AG10803 (cell line): ENCODE data around the gene GRIK2.
A peak's percentile ranks its signal among the peaks of the same experiment; 100 is the strongest.

Experiments used
- DNase-seq: peaks from one replicate; pipeline ENCODE4 v3.0.0; 2010; ENCODE audit warnings: low read depth
- H3K4me3 ChIP-seq: 2 replicates; pipeline ENCODE4 v1.5.1; 2011; ENCODE audit warnings: mild to moderate bottlenecking, low read length, control low read depth
- CTCF ChIP-seq: conservative IDR thresholded peaks from 2 replicates; pipeline ENCODE4 v1.5.1; 2011; ENCODE audit warnings: mild to moderate bottlenecking, low read length, control low read depth, inconsistent platforms

The GRIK2 gene

GRCh38 chr6:101711518-101711917 lies 318.0 kb downstream of the GRIK2 start:
- no peak for DNase-seq
- H3K4me3 ChIP-seq, result no peak overlapping the region
- TF ChIP-seq CTCF, result no peak

- TF ChIP-seq CTCF, result no peak
- no peak for DNase-seq
- H3K4me3 ChIP-seq, result no peak overlapping the region
Observed at GRCh38 chr6:101716387-101716786, 322.9 kb downstream of the GRIK2 start.

GRCh38 chr6:101716810-101717209 lies 323.3 kb downstream of the GRIK2 start:
- no peak for TF ChIP-seq CTCF
- no peak overlapping the region for H3K4me3 ChIP-seq
- DNase-seq, result no peak

- DNase-seq, result no peak
- TF ChIP-seq CTCF, result no peak
- H3K4me3 ChIP-seq, result no peak overlapping the region
Observed at GRCh38 chr6:101719521-101719920, 326.0 kb downstream of the GRIK2 start.

GRCh38 chr6:101722471-101722870 lies 329.0 kb downstream of the GRIK2 start:
- H3K4me3 ChIP-seq, result no peak overlapping the region
- no peak for TF ChIP-seq CTCF
- peak; percentile 37 for DNase-seq

- no peak overlapping the region for H3K4me3 ChIP-seq
- no peak for TF ChIP-seq CTCF
- DNase-seq, result peak; percentile 92
Observed at GRCh38 chr6:101722991-101723579, 329.6 kb downstream of the GRIK2 start.

- no peak for DNase-seq
- no peak overlapping the region for H3K4me3 ChIP-seq
- TF ChIP-seq CTCF, result no peak
Observed at GRCh38 chr6:101728388-101728787, 334.9 kb downstream of the GRIK2 start.
